ENCODE data around the gene IRF2BPL. TPM values are rescaled to one million over a fixed set of nuclear protein-coding genes. Genes with fewer than 3 reads are reported as not detected.
"Not testable (repeated sequence)": the region's sequence is repeated elsewhere in the genome, so short reads cannot be mapped to it uniquely, and the experiment has no call there.

IRF2BPL gene
- polyA plus RNA-seq, 4 donors: 45.7 to 71.0 (median 55.0) TPM

- DNase-seq (ENCODE audit: low read depth in 4 of 4, low spot score in 2 of 4): no peak
These were observed 8.1 kb upstream of the IRF2BPL start for GRCh38 chr14:77036484-77037214.

GRCh38 chr14:77035267-77035666 lies 6.8 kb upstream of the IRF2BPL start:
- DNase-seq (ENCODE audit: low read depth in 4 of 4, low spot score in 2 of 4): no peak

- DNase-seq (ENCODE audit: low read depth in 4 of 4, low spot score in 2 of 4): no peak
These were observed 5.4 kb upstream of the IRF2BPL start for GRCh38 chr14:77033622-77034589.

GRCh38 chr14:77032844-77033621 lies 4.5 kb upstream of the IRF2BPL start:
- DNase-seq (ENCODE audit: low read depth in 4 of 4, low spot score in 2 of 4): peak in 1 of 4 donors; percentile 91

- DNase-seq (ENCODE audit: low read depth in 4 of 4, low spot score in 2 of 4): no peak
These were observed 4.0 kb upstream of the IRF2BPL start for GRCh38 chr14:77032491-77032843.

- no peak for DNase-seq (ENCODE audit: low read depth in 4 of 4, low spot score in 2 of 4)
These were observed 3.4 kb upstream of the IRF2BPL start for GRCh38 chr14:77031759-77032490.

GRCh38 chr14:77027538-77028383 lies 747 bp downstream of the IRF2BPL start:
- DNase-seq (ENCODE audit: low read depth in 4 of 4, low spot score in 2 of 4): no peak

GRCh38 chr14:77026930-77027537 lies 1.5 kb downstream of the IRF2BPL start:
- no peak for DNase-seq (ENCODE audit: low read depth in 4 of 4, low spot score in 2 of 4)

- no peak for DNase-seq (ENCODE audit: low read depth in 4 of 4, low spot score in 2 of 4)
These were observed 2.2 kb downstream of the IRF2BPL start for GRCh38 chr14:77026166-77026929.

GRCh38 chr14:77025744-77026165 lies 2.8 kb downstream of the IRF2BPL start:
- no peak for DNase-seq (ENCODE audit: low read depth in 4 of 4, low spot score in 2 of 4)

GRCh38 chr14:77024171-77024691 lies 4.3 kb downstream of the IRF2BPL start:
- DNase-seq (ENCODE audit: low read depth in 4 of 4, low spot score in 2 of 4): no peak

- DNase-seq (ENCODE audit: low read depth in 4 of 4, low spot score in 2 of 4): no peak
These were observed 5.2 kb downstream of the IRF2BPL start for GRCh38 chr14:77023001-77023996.

GRCh38 chr14:77022236-77022852 lies 6.2 kb downstream of the IRF2BPL start:
- no peak for DNase-seq (ENCODE audit: low read depth in 4 of 4, low spot score in 2 of 4)

- DNase-seq (ENCODE audit: low read depth in 4 of 4, low spot score in 2 of 4): not testable (repeated sequence)
These were observed 7.1 kb downstream of the IRF2BPL start for GRCh38 chr14:77021424-77021823.

- no peak for DNase-seq (ENCODE audit: low read depth in 4 of 4, low spot score in 2 of 4)
These were observed 9.7 kb downstream of the IRF2BPL start for GRCh38 chr14:77018785-77019184.

- no peak for DNase-seq (ENCODE audit: low read depth in 4 of 4, low spot score in 2 of 4)
These were observed 10.8 kb downstream of the IRF2BPL start for GRCh38 chr14:77017666-77018065.

Data from left renal cortex interstitium (tissue), 4 donors.